ENCODE results near the gene TST. TPM values are rescaled to one million over a fixed set of nuclear protein-coding genes. Genes with fewer than 3 reads are reported as not detected.

TST gene
- total and polyA plus RNA-seq, 2 donors (not counting 3 experiments of a cell fraction or from before 2014, with no cell fraction given): 39.2 to 95.1 TPM

DNA sequence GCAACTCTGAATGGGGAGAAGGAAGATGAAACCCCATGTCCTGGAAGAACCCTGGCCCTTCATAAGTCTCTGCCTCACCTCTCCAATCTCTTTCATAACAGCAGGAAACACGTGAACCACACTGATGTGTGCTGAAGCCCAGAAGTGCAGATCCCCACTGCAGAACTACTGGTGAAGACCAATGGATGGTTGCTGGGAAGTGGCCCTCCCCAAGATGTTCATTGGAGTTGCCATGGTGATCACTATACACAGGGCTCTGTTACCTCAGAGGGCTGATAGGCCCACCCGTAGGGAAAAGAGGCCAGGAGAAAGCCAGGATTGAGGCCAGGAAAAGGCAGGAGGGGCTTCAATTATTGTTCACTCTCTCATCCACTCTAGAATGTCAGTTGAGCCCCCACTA, 11.6 kb downstream of the TST start:
- ChIA-PET CTCF (interaction anchor here (1.2 to 1.8 kb wide), 4 partner anchors 9 to 226 kb away, joined by 4 to 6 read pairs (median 4); no protein-coding TSS in a partner anchor), POLR2A (no interaction called here)
- Histone ChIP-seq H3K9me1 (replicated peaks; ENCODE audit: control insufficient read depth, extremely low read depth, insufficient read depth, low read length) (no peaks in the 10 kb centered on the region), H3K36me3 (ENCODE audit: control insufficient read depth in 2 of 2, extremely low read depth in 1 of 2, insufficient read depth in 2 of 2, low read length in 2 of 2) (no peaks in the 10 kb centered on the region), H3K4me1 (ENCODE audit: control insufficient read depth, extremely low read depth, insufficient read depth, low read length) (peaks cover 14% of the 10 kb centered on the region), H3K27ac (ENCODE audit: insufficient read depth, low read depth, low read length) (no peak overlapping the region), H2AFZ (ENCODE audit: low read depth, low read length) (no peak overlapping the region), H3K27me3 (ENCODE audit: control insufficient read depth in 2 of 2, insufficient read depth in 2 of 2, low read length in 2 of 2) (peaks cover 12 to 17% of the 10 kb centered on the region in 2 experiments), H3K79me2 (ENCODE audit: control insufficient read depth, insufficient read depth, low read length) (no peaks in the 10 kb centered on the region), H3K9me3 (replicated peaks; ENCODE audit: control insufficient read depth, insufficient read depth, low read length) (no peaks in the 10 kb centered on the region), H3K9ac (replicated peaks; ENCODE audit: extremely low read depth, insufficient read depth, low read length) (no peak overlapping the region), H3K4me2 (ENCODE audit: insufficient read depth, low read length) (no peak overlapping the region), H4K20me1 (replicated peaks; ENCODE audit: control insufficient read depth, extremely low read depth, insufficient read depth, low read length) (no peaks in the 10 kb centered on the region), H3K4me3 (replicated peaks in 1 of 3; ENCODE audit: insufficient read depth in 1 of 3, low read depth in 1 of 3, low read length in 3 of 3) (no peak overlapping the region)
- intact Hi-C loops (cut with micrococcal nuclease): no loop called here
- no peak for FAIRE-seq
- no TSS peak for BruUV-seq (replicated peaks)
- TF ChIP-seq POLR2AphosphoS5 (IDR thresholded peaks at IDR 0.05; ENCODE audit: insufficient read depth, low read depth, low read length) (no peak), FOS (IDR thresholded peaks at IDR 0.05; ENCODE audit: borderline replicate concordance, insufficient read depth, low read length) (no peak), JUN (IDR thresholded peaks at IDR 0.05; ENCODE audit: borderline replicate concordance, insufficient read depth, insufficient read length, low read depth) (no peak), MAX (IDR thresholded peaks at IDR 0.05; ENCODE audit: insufficient read depth, insufficient read length) (no peak), EZH2 (IDR thresholded peaks at IDR 0.05; ENCODE audit: borderline replicate concordance, low read depth, low read length, severe bottlenecking) (no peak), GATA2 (IDR thresholded peaks at IDR 0.05; ENCODE audit: insufficient read depth, insufficient read length, low read depth, low read length) (no peak), POLR2A (IDR thresholded peaks at IDR 0.05; ENCODE audit: low read depth, low read length) (no peak)
- TF ChIP-seq, protein P1, sequence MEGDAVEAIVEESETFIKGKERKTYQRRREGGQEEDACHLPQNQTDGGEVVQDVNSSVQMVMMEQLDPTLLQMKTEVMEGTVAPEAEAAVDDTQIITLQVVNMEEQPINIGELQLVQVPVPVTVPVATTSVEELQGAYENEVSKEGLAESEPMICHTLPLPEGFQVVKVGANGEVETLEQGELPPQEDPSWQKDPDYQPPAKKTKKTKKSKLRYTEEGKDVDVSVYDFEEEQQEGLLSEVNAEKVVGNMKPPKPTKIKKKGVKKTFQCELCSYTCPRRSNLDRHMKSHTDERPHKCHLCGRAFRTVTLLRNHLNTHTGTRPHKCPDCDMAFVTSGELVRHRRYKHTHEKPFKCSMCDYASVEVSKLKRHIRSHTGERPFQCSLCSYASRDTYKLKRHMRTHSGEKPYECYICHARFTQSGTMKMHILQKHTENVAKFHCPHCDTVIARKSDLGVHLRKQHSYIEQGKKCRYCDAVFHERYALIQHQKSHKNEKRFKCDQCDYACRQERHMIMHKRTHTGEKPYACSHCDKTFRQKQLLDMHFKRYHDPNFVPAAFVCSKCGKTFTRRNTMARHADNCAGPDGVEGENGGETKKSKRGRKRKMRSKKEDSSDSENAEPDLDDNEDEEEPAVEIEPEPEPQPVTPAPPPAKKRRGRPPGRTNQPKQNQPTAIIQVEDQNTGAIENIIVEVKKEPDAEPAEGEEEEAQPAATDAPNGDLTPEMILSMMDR (IDR thresholded peaks at IDR 0.05; ENCODE audit: extremely low read depth in 1 of 2, insufficient read depth in 1 of 2, low read depth in 1 of 2, low read length in 2 of 2): no peak
- dilution Hi-C loops (cut with MboI; ENCODE audit: extremely low pct_ligation_motif_present, low sequenced_read_pairs): no loop called here
- peak; percentile 25 for DNase-seq (ENCODE audit: low read depth, low spot score)
